ENCODE measurements around the gene SLC35E3. TPM values are rescaled to one million over a fixed set of nuclear protein-coding genes. Genes with fewer than 3 reads are reported as not detected.

SLC35E3 gene
- total RNA-seq, 1 donor, result 6.5 TPM

- no peak overlapping the region for H3K4me3 ChIP-seq (ENCODE audit: low read depth, low read length)
- DNase-seq (ENCODE audit: low read depth), result no peak
- TF ChIP-seq CTCF (IDR thresholded peaks at IDR 0.05; ENCODE audit: insufficient read depth, low read depth, low read length), result no peak
Observed at GRCh38 chr12:68828672-68829068, 82.7 kb downstream of the SLC35E3 start.

Other genes with a start within 250 kb of the SLC35E3 start
- gene RAP1B, start 135.3 kb upstream of the SLC35E3 start, total RNA-seq, result 125 and 155 TPM in 2 replicates
- gene NUP107, start 59.2 kb upstream of the SLC35E3 start, total RNA-seq, result 50.3 and 53.1 TPM in 2 replicates
- 151 and 245 TPM in 2 replicates for gene MDM2, start 62.0 kb downstream of the SLC35E3 start, total RNA-seq
- 8.4 and 23.3 TPM in 2 replicates for gene CPM, start 187.0 kb downstream of the SLC35E3 start, total RNA-seq